HepG2 (cell line): ENCODE results near the gene CCL17. TPM values are rescaled to one million over a fixed set of nuclear protein-coding genes. Genes with fewer than 3 reads are reported as not detected.

Experiments used
- HINFP ChIP-seq: sonication (generic); formaldehyde crosslinking; IDR thresholded peaks from 2 replicates; pipeline ENCODE4 v1.4.0; 2020; ENCODE audit warnings: low read depth, mild to moderate bottlenecking, missing genetic modification reagents
- KLF13 ChIP-seq: sonication (generic); formaldehyde crosslinking; IDR thresholded peaks from 2 replicates; pipeline ENCODE4 v1.4.0; 2020; ENCODE audit warnings: mild to moderate bottlenecking, missing genetic modification reagents
- NFE2L1 ChIP-seq: sonication (generic); formaldehyde crosslinking; IDR thresholded peaks from 2 replicates; pipeline ENCODE4 v1.4.0; 2020; ENCODE audit warnings: missing genetic modification reagents, mild to moderate bottlenecking, borderline replicate concordance
- SOX13 ChIP-seq, 3 experiments: fragments of 450-650 bp in 1 of 3; sonication (generic) in 1 of 3; formaldehyde crosslinking in 1 of 3; IDR thresholded peaks in 2 of 3; conservative IDR thresholded peaks in 1 of 3; 2 replicates each; pipeline versions ENCODE4 v1.5.0 to v1.6.1; 2016 to 2020; ENCODE audit warnings: antibody characterized with exemption in 1 of 3, mild to moderate bottlenecking in 1 of 3, missing compliant biosample characterization in 1 of 3, missing genetic modification reagents in 1 of 3, moderate library complexity in 1 of 3
- SP5 ChIP-seq: IDR thresholded peaks from 2 replicates; pipeline ENCODE4 v1.6.1; 2016; ENCODE audit warnings: low read depth, borderline replicate concordance
- SRY ChIP-seq: sonication (generic); formaldehyde crosslinking; IDR thresholded peaks from 2 replicates; pipeline ENCODE4 v1.8.0; 2022; ENCODE audit warnings: mild to moderate bottlenecking, missing genetic modification reagents
- TCF7 ChIP-seq: sonication (generic); IDR thresholded peaks from 2 replicates; pipeline ENCODE4 v1.6.1; 2016; ENCODE audit warnings: antibody characterized with exemption, low read depth
- TP53 ChIP-seq: sonication (generic); formaldehyde crosslinking; conservative IDR thresholded peaks from 2 replicates; pipeline ENCODE4 v1.4.0; 2020; ENCODE audit warnings: missing genetic modification reagents
- ZBTB33 ChIP-seq: sonication (generic); formaldehyde crosslinking; IDR thresholded peaks from 2 replicates; pipeline ENCODE4 v1.4.0; 2020; ENCODE audit warnings: missing genetic modification reagents
- ZMYM3 ChIP-seq: sonication (generic); formaldehyde crosslinking; IDR thresholded peaks from 2 replicates; pipeline ENCODE4 v1.5.1; 2020; ENCODE audit warnings: mild to moderate bottlenecking, missing genetic modification reagents
- ZNF383 ChIP-seq: sonication (generic); formaldehyde crosslinking; IDR thresholded peaks from 2 replicates; pipeline ENCODE4 v1.4.0; 2020; ENCODE audit warnings: missing genetic modification reagents, mild to moderate bottlenecking, borderline replicate concordance
- ZNF574 ChIP-seq: sonication (generic); formaldehyde crosslinking; IDR thresholded peaks from 2 replicates; pipeline ENCODE4 v1.4.0; 2020; ENCODE audit warnings: missing genetic modification reagents
- ZNF639 ChIP-seq: conservative IDR thresholded peaks from 2 replicates; pipeline ENCODE4 v1.6.1; 2018; ENCODE audit warnings: missing genetic modification reagents
- ZNF792 ChIP-seq: IDR thresholded peaks from 2 replicates; pipeline ENCODE4 v1.6.1; 2016
- polyA plus RNA-seq, 8 experiments: library from polyadenylated mRNA; depleted of rRNA in 3 of 8; stranded (reverse) in 7 of 8; unstranded in 1 of 8; fragments of >200 nt; fragmentation: Illumina TruSeq in 4 of 8; extraction: Trizol in 4 of 8; gene quantifications; 2 replicates each; pipeline versions ENCODE4 v1.2.1 to v1.2.3, GENCODE V29; 2011 to 2016; ENCODE audit warnings: low read depth in 4 of 8, missing spikeins in 1 of 8, mixed read lengths in 1 of 8; ENCODE audit not compliant: insufficient read depth in 1 of 8
- total RNA-seq, 5 experiments: library from RNA; depleted of rRNA; stranded (reverse); fragments of >200 nt; fragmentation: Illumina TruSeq; extraction: Trizol; gene quantifications; 2 replicates each; pipeline ENCODE4 v1.2.3, GENCODE V29; 2016; ENCODE audit warnings: low read depth in 1 of 5
- TF ChIP-seq, protein P1 (sequence below), 2 experiments: sonication (generic) in 1 of 2; formaldehyde crosslinking in 1 of 2; IDR thresholded peaks; 2 replicates each; pipeline versions ENCODE4 v1.4.0 to v1.6.1; 2016 to 2020; ENCODE audit warnings: borderline replicate concordance in 1 of 2, low read depth in 1 of 2, mild to moderate bottlenecking in 1 of 2, missing genetic modification reagents in 1 of 2

CCL17 gene
- total and polyA plus RNA-seq, 2 of the 13 experiments (the other 11 are each of a cell fraction or from before 2014, with no cell fraction given), result not detected

- TF ChIP-seq, protein P1, sequence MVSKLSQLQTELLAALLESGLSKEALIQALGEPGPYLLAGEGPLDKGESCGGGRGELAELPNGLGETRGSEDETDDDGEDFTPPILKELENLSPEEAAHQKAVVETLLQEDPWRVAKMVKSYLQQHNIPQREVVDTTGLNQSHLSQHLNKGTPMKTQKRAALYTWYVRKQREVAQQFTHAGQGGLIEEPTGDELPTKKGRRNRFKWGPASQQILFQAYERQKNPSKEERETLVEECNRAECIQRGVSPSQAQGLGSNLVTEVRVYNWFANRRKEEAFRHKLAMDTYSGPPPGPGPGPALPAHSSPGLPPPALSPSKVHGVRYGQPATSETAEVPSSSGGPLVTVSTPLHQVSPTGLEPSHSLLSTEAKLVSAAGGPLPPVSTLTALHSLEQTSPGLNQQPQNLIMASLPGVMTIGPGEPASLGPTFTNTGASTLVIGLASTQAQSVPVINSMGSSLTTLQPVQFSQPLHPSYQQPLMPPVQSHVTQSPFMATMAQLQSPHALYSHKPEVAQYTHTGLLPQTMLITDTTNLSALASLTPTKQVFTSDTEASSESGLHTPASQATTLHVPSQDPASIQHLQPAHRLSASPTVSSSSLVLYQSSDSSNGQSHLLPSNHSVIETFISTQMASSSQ (IDR thresholded peaks at IDR 0.05; ENCODE audit: low read depth), result no peak
- TF ChIP-seq, protein P1 (CRISPR knock-in tag; IDR thresholded peaks at IDR 0.05; ENCODE audit: borderline replicate concordance), result no peak; the same call in 1 of the 2 replicates
- TF ChIP-seq ZNF574 (CRISPR knock-in tag) (no peak), SP5 (CRISPR knock-in tag) (no peak), ZNF383 (CRISPR knock-in tag) (no peak), KLF13 (no peak), ZMYM3 (no peak), ZNF639 (CRISPR knock-in tag) (no peak), TP53 (CRISPR knock-in tag) (no peak), ZNF792 (CRISPR knock-in tag) (no peak), NFE2L1 (no peak), TCF7 (no peak), SOX13 (IDR thresholded peaks at IDR 0.05) (no peak), SOX13 (CRISPR knock-in tag; conservative IDR thresholded peaks at IDR 0.05 in 1 of 2, IDR thresholded peaks at IDR 0.05 in 1 of 2) (no peak), HINFP (peak; percentile 19; the same call in 1 of the 2 replicates), ZBTB33 (0 out of 2 replicates have a peak, but pooled peaks have one; percentile 15), SRY (CRISPR knock-in tag) (no peak)
Measured at GRCh38 chr16:57422026-57422944, 17.7 kb downstream of the CCL17 start (continued).
